Cardiac fibroblast (primary cell): ENCODE results near the gene DCT.

Source experiments
- DNase-seq, 2 donors: peaks; one replicate each; pipeline versions ENCODE4 v3.0.0 to v3.0.0-alpha.2; 2010; ENCODE audit warnings: low read depth in 2 of 2
- H3K4me3 ChIP-seq, 2 donors: replicated peaks in 1 of 2; 1 replicate in 1 of 2; 2 replicates in 1 of 2; pipeline ENCODE4 v1.5.1; 2011; ENCODE audit warnings: low read depth in 2 of 2, low read length in 2 of 2, mild to moderate bottlenecking in 2 of 2, moderate library complexity in 1 of 2
- CTCF ChIP-seq: IDR thresholded peaks from one replicate; pipeline ENCODE4 v1.5.1; 2011; ENCODE audit warnings: low read depth, mild to moderate bottlenecking, low read length, inconsistent platforms

The DCT gene

DNA sequence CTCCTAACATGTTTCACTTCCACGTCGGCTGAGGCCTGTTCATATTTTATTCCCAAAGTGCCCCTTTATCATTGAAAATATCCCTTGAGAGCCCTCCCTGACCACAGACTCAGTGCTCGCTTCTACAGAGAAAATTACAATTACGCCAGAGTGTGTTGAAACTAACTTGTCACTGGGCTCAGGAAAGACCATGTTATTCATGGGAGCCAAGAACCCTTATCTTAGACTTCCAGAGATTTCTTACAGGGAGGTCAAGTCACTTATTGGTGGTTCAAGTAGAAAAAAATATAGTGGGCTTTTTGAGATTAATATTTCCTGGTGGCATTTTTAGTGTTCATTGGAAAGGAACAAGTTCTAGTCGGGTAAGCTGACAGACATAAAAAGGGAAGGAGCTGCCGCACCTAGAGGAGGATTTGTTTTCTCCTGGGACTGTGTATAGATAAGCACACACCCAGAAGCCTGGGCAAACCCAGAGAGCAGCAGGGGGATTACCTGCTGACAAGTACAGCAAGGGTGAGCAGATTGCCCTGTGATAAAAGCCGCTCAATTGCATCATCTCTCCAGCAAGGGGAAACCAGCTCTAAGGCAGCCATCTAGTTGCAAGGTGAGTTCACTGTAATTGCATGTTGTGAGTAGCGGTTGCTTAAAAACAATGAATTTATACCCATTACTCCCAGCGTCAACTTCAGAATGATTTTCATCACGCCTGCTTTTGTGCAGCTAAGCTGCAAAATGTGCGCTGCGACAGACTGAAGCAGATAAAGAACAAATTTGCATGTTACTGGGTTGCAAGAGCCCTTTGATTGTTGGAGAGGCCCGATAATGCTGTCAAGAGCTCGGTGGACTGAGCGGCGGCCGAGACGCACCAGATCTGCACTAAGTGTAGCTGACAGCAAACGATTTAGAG, 46.2 kb downstream of the DCT start:
- peak in 1 of 2 donors; percentile 55 for DNase-seq

DNA sequence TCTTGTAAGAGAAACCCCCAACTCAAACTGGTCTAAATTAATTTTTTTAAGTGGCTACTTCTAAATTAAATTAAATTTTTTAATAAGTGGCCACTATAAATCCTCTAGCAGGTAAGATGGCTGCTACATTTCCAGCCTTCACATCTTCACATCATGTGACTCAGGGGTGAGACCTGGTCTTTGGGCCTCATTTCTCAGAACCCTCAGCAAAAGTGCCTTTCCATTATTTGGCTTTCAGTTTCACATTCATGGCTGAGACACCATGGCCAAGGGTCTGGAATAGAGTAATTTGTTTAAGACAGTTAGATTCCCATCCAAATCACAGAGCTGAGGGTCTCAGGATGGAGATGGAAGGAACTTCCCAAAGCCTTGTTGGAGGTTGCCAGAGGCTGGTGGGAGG, 47.5 kb downstream of the DCT start:
- no peak for TF ChIP-seq CTCF
- DNase-seq, result no peak
- H3K4me3 ChIP-seq, result no peak overlapping the region

More for the DNA sequence above, 46.2 kb downstream of the DCT start:
- no peak overlapping the region for H3K4me3 ChIP-seq
- TF ChIP-seq CTCF, result no peak

DNA sequence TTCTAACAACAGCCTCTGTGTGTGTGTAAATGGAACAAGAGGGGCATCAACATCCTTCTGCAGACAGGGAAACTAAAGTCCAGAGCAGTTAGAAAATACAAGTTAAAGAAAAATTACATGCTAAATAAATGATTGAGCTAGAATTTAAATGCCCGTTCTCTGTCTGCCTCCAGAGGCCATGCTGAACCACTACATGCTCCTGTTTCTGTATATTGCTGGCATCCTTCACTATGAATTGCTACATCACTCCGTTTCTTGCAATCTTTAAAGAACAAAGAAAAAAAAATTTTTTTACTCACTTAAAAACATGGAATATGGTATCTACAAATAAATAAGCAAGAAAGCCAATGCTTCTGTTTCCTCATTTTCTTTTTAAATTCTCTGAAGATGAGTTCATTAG, 47.9 kb downstream of the DCT start:
- peak; percentile 4 for TF ChIP-seq CTCF
- H3K4me3 ChIP-seq, result no peak overlapping the region
- DNase-seq, result peak; percentile 27 to 70

DNA sequence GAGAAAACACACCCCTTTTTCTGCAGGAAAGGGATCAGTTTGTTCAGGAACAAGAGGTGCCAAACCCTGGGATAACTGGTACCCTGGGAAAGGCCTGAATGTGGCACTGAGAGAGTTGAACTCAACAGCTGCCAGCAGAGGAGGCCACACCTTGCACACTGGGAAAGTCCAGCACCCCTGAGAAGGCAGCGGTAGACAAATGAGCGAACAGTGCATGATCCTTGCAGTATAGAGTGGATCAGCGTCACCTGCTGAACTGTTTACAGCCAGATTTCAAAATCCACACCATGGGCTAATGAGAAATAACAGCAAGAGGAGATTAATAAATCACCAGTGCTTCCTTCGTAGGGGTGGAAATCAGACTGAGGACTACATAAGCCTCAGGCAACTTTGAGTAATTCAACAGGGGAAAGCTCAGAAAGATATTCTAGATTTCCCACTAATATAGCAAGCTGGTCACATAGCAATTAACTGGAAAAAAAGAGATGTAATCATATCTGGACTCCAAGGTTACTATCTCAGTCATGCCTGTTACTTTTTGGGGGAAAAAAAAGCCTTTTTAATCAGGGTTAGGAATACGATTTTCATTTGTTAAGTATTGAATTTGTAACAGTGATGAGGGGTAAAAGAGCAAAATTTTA, 52.0 kb downstream of the DCT start:
- no peak for TF ChIP-seq CTCF
- DNase-seq, result no peak
- H3K4me3 ChIP-seq, result no peak overlapping the region

- no peak for DNase-seq
- no peak for TF ChIP-seq CTCF
- H3K4me3 ChIP-seq, result no peak overlapping the region
Measured at GRCh38 chr13:94419925-94420305, 59.6 kb downstream of the DCT start.

GRCh38 chr13:94419304-94419924, 60.1 kb downstream of the DCT start:
- DNase-seq, result peak; percentile 61 to 83
- no peak overlapping the region for H3K4me3 ChIP-seq
- no peak for TF ChIP-seq CTCF
